Activated CD8-positive, alpha-beta memory T cell treated with anti-CD3 and anti-CD28 coated beads, Interleukin-2, amount 50 U/mL, for 48 hours (primary cell): Measurements from ENCODE around the gene GCAT.
A peak's percentile ranks its signal among the peaks of the same experiment; 100 is the strongest.
"Not testable (repeated sequence)": the region's sequence is repeated elsewhere in the genome, so short reads cannot be mapped to it uniquely, and the experiment has no call there.

Experiments used
- DNase-seq: peaks from one replicate; pipeline ENCODE4 v3.0.0-alpha.2; 2020

Gene GCAT

DNA sequence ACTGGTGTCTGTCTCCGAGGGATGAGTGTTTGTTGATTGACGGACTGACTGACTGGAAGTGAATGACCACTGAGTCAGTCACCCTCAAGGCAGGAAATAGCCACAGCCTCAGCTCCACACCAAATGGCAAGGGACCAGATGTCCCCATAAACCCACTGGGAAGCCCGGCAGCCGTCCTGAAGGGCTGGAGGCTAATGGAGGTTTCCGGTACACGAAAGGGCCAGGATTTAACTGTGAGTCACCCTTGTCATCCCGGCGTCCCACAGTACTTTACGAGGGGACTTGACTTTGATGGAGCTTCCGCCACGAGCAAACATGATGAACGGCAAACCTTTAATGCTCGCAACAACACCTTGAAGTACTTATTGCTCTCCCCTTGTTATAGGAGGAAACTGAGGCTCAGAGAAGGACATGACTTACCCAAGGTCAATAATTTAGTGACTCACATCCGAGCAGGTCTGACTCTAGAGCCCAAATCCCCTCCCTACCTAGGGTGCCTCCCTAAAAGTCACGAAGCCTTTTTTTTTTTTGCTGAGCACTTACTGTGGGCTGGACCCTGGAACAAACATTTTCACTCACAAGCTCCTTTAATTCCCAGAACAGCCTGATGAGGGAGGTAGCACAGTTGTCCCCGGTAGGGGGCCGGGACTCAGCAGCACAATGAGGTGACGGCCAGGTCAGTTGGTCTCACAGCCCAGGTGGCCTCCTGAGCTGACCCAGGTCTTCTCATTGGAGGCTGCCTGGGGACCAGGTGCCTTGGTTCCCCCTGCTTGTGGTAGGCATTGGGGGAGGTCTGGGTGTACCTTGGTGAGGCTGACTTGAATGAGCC, 25.2 kb upstream of the GCAT start:
- DNase-seq, result no peak

DNA sequence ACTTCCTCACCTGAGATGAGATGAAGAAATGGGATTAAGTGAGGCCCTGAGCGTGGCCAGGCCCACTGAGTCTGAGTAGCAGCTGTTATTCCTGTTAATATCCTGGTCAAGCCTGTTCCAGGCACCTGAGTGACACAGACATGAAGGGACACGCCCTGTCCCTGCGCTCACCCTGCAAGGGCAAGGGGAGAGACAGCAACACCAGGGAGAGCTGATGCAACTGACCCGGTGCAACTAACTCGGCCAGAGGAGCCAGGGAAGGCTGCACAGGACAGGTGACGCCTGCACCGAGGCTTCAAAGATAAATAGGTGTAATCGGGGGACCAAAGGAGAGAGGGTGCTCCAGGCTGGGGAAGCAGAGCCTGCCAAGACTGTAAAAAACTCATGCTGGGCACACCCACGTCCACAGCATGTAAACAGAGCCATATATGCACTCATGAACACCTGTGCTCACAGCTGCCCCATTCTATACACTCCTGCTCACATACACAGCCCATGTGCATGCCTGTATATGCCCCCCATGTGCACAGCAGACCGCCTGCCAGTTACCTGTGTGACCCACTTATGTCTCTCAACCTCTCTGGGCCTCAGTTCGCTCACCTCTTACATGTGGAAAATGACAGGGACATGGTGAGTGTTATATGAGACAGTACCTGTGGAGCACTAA, 22.8 kb upstream of the GCAT start:
- no peak for DNase-seq

DNA sequence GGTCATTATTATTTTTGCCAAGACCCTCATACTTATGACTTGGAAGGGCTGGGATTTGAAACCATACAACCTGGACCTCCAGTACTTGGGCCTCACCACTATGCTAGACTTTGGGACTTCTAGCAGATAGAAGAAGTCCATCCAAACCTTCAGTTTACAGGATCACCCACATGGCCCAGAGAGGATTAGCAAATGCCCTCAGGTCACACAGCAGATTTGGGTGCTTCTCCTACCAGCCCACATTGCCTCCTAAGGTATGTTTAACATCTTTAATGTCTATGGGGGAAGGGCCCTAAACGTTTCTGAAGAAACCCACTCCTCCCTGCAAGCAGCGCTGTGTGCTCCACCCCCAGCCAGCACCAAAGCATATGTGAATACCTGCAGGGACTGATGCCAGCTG, 17.5 kb upstream of the GCAT start:
- no peak for DNase-seq

- no peak for DNase-seq
These were observed 15.2 kb upstream of the GCAT start for GRCh38 chr22:37792494-37792893.

DNA sequence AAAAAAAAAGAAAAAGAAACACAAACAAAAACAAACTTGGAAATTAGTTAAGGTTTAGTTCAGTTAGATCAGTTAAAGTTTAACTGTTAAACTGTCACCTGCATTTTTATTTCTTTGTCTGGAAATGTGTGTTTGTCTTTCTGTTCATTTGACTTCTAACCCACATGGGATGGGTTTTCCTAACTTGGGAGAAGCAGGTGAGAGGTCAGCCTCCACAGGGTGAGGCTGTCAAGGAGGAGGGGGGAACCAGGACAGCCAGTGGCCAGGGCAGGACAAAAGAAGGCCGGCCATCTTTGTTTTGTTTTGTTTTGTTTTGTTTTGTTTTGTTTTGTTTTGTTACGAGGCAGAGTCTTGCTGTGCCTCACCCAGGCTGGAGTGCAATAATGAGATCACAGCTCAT, 13.4 kb upstream of the GCAT start:
- no peak for DNase-seq

DNA sequence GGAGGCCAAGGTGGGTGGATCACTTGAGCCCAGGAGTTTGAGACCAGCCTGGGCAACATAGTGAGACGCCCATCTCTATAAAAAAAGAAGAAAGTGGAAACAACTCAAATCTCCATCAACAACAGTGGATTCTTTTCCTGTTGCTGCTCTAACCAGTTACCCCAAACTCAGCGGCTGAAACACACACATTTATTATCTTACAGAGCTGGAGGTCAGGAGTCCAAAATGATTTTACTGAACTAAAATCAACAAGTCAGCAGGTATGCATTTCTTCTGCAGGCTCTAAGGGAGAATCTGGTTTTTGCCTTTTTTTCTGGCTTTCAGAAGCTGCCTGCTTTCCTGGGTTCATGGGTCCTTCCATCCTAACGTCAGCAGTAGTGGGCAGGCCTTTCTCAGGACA, 11.7 kb upstream of the GCAT start:
- DNase-seq, result no peak

GRCh38 chr22:37797259-37797658, 10.5 kb upstream of the GCAT start:
- not testable (repeated sequence) for DNase-seq

- DNase-seq, result no peak
These were observed 9.7 kb upstream of the GCAT start for GRCh38 chr22:37797874-37798500.

DNA sequence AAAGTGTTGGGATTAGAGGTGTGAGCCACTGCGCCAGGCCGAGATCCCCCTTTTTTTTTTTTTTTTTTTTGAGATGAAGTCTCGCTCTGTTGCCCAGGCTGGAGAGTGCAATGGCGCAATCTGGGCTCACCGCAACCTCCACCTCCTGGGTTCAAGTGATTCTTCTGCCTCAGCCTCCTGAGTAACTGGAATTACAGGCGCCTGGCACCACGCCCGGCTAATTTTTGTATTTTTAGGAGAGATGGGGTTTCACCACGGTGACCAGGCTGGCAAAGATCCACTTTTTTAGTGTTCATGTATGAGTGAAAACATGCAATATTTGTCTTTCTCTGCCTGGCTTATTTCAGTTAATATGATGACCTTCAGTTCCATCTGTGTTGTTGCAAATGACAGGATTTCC, 7.8 kb upstream of the GCAT start:
- DNase-seq, result not testable (repeated sequence)

- no peak for DNase-seq
These were observed 5.8 kb upstream of the GCAT start for GRCh38 chr22:37801946-37802309.

DNA sequence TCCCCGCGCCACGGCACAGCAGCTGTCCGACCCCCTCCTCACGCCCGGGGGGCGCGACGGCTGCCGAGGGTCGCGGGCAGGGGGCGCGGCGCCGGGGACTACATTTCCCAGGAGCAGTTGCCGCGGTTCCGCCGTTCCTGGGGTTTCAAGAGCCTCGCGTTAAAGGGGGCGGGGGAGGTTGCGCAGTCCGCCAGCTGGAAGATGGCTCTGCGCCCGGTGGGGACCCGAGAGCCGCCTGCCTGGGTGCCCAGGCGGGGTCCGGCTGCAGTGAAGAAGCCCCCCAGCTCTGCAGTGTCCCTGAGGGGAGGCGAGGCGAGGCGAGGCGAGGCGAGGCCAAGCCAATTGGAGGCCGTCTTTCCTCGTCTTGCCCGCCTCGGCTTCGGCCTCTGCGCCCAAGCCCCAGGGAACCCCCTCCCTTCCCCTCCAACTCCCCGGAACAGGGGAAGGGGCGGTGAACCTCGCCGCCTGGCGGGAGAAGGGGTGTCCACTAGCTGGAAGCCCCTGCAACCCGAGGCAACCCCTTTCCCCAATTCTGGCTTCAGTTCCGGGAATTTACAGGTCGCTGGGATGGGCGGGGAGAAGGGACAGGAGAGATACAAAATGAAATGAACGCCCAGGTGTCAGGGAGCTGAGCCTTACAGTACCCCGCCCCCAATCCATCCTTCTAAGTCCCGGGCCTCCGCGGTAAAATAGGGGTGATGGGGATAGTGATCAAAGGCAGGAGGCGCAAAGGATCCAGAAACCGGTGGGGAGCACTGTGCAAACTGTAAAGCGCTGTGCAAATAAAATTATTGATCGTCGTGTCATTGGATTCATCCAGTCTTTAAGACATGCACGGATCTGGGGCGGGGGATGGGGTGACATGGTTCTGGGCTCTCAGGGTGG, 5.2 kb upstream of the GCAT start:
- no peak for DNase-seq

DNA sequence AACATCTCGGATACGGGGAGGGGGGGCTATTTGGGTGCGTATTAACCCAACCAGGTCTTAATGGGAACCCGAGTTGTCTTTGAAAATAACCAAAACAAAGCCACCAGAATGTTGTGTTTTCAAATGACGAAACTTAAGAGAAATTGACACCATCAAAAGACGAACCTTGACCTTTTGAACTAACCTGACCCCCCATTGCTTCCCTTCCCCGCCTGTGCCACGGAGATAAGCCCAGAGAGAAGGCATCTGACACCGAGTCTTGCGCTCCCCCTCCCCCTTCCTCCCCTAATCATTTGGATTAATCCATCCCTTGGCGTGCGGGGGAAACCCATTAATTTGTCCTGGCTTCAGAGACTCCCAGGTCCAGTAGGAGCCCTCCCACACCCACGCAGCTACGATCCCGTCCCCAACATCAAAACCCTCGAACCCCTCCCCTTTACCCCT, 4.5 kb upstream of the GCAT start:
- DNase-seq, result no peak

- DNase-seq, result no peak
These were observed 3.9 kb upstream of the GCAT start for GRCh38 chr22:37803639-37804351.

- DNase-seq, result no peak
These were observed 3.3 kb upstream of the GCAT start for GRCh38 chr22:37804352-37804880.

GRCh38 chr22:37804881-37805809, 2.6 kb upstream of the GCAT start:
- peak; percentile 92 for DNase-seq

DNA sequence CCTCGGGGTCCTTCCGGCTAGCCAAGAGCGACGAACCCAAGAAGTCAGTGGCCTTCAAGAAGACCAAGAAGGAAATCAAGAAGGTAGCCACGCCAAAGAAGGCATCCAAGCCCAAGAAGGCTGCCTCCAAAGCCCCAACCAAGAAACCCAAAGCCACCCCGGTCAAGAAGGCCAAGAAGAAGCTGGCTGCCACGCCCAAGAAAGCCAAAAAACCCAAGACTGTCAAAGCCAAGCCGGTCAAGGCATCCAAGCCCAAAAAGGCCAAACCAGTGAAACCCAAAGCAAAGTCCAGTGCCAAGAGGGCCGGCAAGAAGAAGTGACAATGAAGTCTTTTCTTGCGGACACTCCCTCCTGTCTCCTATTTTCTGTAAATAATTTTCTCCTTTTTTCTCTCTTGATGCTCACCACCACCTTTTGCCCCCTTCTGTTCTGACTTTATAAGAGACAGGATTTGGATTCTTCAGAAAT, 1.9 kb upstream of the GCAT start:
- DNase-seq, result no peak

DNA sequence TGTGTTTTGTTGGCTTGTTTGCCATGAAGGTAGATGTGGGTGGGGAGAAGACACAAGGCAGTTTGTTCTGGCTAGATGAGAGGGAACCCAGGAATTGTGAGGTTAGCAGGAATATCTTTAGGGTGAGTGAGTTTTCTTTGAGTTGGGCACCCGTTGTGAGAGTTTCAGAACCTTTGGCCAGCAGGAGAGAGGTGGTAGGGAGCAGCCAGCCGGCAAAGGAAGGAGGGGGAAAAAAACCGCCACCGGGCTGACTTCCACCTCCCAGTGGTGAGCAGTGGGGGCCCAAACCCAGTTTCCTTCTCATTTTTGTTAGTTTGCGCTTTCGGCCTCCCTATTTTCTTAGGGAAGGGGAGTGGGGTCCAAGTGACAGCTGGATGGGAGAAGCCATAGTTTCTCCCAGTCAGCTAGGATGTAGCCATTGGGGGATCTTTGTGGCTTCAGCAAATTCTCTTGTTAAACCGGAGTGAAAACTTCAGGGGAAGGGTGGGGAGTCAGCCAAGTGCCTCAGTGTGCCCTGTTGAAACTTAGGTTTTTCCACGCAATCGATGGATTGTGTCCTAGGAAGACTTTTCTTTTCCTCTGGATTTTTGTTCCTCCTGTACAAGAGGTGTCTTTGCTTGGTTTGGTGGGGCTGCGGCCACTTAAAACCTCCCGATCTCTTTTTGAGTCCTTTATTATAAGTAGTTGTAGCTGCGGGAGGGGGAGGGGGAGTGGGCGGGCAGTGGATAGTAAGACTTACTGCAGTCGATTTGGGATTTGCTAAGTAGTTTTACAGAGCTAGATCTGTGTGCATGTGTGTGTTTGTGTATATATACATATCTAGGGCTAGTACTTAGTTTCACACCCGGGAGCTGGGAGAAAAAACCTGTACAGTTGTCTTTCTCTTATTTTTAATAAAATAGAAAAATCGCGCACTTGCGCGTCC, 1.1 kb upstream of the GCAT start:
- DNase-seq, result no peak

- no peak for DNase-seq
These were observed 542 bp downstream of the GCAT start for GRCh38 chr22:37808294-37808657.

GRCh38 chr22:37809672-37810333, 2.1 kb downstream of the GCAT start:
- no peak for DNase-seq
